Mucosa of descending colon (tissue), 3 donors: ENCODE results near the gene SP5. TPM values are rescaled to one million over a fixed set of nuclear protein-coding genes. Genes with fewer than 3 reads are reported as not detected.
"Not testable (repeated sequence)": the region's sequence is repeated elsewhere in the genome, so short reads cannot be mapped to it uniquely, and the experiment has no call there.

Experiments used
- ATAC-seq: fragments of 200-7000 bp; cut with Tn5 transposase; one replicate; pipeline ENCODE4 v1.9.1; 2020; ENCODE audit warnings: mild to moderate bottlenecking, moderate library complexity
- DNase-seq, 3 donors: peaks; one replicate each; pipeline ENCODE4 v3.0.0-alpha.2; 2020
- H3K36me3 ChIP-seq: fragments of 200-600 bp; one replicate; pipeline ENCODE4 v1.8.0; 2021; ENCODE audit warnings: low read depth, mild to moderate bottlenecking
- H3K4me1 ChIP-seq: fragments of 200-600 bp; one replicate; pipeline ENCODE4 v1.8.0; 2021; ENCODE audit warnings: low read depth, mild to moderate bottlenecking
- H3K4me3 ChIP-seq: fragments of 200-600 bp; one replicate; pipeline ENCODE4 v1.8.0; 2021; ENCODE audit warnings: mild to moderate bottlenecking
- H3K9me3 ChIP-seq: fragments of 200-600 bp; one replicate; pipeline ENCODE4 v1.8.0; 2021; ENCODE audit warnings: mild to moderate bottlenecking
- intact Hi-C, 2 donors: fragments of 100-400 bp; cut with DNase I in 1 of 2; cut with micrococcal nuclease in 1 of 2; formaldehyde crosslinking; loops; one replicate each; pipeline versions ENCODE4 v1.11.0 to v1.11.1; 2022; cut with DNase I, micrococcal nuclease
- total RNA-seq, 3 donors: library from RNA; stranded (reverse); fragmentation: NEBNext Ultra II Directional in 2 of 3; extraction: Animal tissue kit (Norgen Biotek cat#: 25700) in 2 of 3; gene quantifications; one replicate each; pipeline versions ENCODE4 v1.2.1 to v1.2.4, GENCODE V29; 2021 to 2023
- TF ChIP-seq, protein P1 (sequence below): fragments of 200-600 bp; IDR thresholded peaks from one replicate; pipeline ENCODE4 v1.8.0; 2022; ENCODE audit warnings: antibody characterized with exemption, mild to moderate bottlenecking
- donor health status: DM: no; HTN: no; CAD: no; lungs with moderate emphysema.
- donor health status: DM: no; HTN: no; CAD: no.
- donor health status: DM: no; HTN: yes; CAD: no.

Gene SP5
- total RNA-seq, 3 donors from 2014 or later: 2.1 to 4.8 (median 2.3) TPM

DNA sequence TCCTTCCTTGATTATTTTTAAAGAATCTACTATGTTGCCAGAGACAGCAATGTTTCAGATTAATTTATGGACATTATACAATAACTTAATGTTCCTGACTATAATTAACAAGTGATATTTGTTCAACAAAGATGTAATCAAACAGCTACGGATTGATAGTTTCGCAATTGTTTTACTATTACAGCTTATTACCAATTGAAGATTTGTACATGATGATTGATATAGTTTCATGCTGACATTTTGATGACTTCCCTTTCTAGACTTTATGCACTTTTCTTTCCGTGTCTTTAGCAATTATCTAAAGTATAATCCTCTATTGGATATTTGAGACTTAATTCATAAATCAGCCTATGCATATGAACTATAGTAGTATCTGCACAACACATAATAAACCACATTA lies 6.5 kb downstream of the SP5 start:
- Histone ChIP-seq H3K4me1 (peaks cover 4% of the 10 kb centered on the region), H3K36me3 (no peaks in the 10 kb centered on the region), H3K4me3 (no peak overlapping the region), H3K9me3 (no peaks in the 10 kb centered on the region)
- intact Hi-C loops: no loop called here
- TF ChIP-seq, protein P1, sequence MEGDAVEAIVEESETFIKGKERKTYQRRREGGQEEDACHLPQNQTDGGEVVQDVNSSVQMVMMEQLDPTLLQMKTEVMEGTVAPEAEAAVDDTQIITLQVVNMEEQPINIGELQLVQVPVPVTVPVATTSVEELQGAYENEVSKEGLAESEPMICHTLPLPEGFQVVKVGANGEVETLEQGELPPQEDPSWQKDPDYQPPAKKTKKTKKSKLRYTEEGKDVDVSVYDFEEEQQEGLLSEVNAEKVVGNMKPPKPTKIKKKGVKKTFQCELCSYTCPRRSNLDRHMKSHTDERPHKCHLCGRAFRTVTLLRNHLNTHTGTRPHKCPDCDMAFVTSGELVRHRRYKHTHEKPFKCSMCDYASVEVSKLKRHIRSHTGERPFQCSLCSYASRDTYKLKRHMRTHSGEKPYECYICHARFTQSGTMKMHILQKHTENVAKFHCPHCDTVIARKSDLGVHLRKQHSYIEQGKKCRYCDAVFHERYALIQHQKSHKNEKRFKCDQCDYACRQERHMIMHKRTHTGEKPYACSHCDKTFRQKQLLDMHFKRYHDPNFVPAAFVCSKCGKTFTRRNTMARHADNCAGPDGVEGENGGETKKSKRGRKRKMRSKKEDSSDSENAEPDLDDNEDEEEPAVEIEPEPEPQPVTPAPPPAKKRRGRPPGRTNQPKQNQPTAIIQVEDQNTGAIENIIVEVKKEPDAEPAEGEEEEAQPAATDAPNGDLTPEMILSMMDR: no peak
- DNase-seq (no peak), ATAC-seq (no peak)

DNA sequence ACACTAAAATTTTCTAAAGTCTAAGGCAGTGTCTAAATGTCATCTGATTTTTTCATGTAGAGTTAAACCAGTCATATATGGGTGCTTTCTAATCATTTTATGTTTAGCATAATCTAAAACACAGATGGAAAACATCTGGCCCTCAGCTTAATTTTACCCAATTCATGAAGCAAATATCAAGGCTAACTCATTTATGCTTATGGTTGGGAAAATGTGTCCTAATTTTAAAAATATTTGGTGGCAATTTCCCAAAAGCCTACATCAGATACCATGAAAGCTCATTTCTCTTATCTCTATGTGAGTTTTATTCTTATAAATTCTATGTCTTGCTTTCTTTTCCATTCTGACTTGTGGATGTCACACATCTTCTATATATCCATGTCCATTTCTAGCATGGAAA lies 7.2 kb downstream of the SP5 start:
- TF ChIP-seq, protein P1: no peak
- intact Hi-C loops: no loop called here
- Histone ChIP-seq H3K4me1 (no peaks in the 10 kb centered on the region), H3K9me3 (no peaks in the 10 kb centered on the region), H3K36me3 (no peaks in the 10 kb centered on the region), H3K4me3 (no peak overlapping the region)
- DNase-seq: no peak
- ATAC-seq: no peak

- intact Hi-C loops: no loop called here
- no peaks in the 10 kb centered on the region for H3K4me1 ChIP-seq
- no peak for DNase-seq
- no peak for ATAC-seq
- H3K36me3 ChIP-seq: no peaks in the 10 kb centered on the region
- TF ChIP-seq, protein P1: no peak
- no peaks in the 10 kb centered on the region for H3K9me3 ChIP-seq
- no peak overlapping the region for H3K4me3 ChIP-seq
These were observed 8.4 kb downstream of the SP5 start for GRCh38 chr2:170723446-170723958.

DNA sequence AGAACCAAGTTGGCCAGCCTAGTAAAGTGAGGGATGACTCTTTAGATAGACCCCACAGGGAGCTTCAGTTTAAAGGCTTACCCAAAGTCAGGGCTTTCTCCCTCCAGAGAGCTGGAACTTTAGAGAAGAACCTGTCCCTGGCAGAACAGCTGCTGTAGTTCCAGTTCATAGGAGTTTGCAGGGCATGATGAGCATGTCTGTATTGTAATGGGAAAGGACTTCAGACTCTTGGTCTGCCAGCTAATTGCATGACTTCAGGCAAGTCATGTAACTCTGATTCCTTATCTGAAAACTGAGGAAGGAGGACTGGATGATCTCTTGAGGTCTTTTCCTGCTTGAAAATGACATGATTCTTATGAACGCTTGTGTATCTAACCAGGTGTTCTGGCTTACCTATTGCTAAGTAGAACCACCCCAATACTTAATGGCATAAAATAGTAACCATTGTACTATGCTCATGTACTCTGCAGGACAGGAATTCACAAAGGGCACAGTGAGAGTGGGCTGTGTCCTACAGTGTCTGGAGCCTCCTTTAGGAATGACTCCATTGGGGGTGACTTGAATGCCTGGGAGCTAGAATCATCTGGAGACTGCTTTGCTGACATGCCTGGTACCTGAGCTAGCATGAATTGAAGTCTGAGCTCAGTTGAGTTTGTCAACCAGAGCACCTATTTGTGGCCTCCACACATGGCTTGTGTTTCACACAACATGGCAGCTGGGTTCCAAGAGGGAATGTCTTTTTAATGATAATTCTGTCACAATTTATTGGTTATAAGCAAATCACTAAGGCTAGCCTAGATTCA lies 18.9 kb downstream of the SP5 start:
- TF ChIP-seq, protein P1: no peak
- no peaks in the 10 kb centered on the region for H3K9me3 ChIP-seq
- ATAC-seq: no peak
- no peak overlapping the region for H3K4me3 ChIP-seq
- H3K36me3 ChIP-seq: no peaks in the 10 kb centered on the region
- H3K4me1 ChIP-seq: no peaks in the 10 kb centered on the region
- DNase-seq: no peak
- intact Hi-C loops: no loop called here

DNA sequence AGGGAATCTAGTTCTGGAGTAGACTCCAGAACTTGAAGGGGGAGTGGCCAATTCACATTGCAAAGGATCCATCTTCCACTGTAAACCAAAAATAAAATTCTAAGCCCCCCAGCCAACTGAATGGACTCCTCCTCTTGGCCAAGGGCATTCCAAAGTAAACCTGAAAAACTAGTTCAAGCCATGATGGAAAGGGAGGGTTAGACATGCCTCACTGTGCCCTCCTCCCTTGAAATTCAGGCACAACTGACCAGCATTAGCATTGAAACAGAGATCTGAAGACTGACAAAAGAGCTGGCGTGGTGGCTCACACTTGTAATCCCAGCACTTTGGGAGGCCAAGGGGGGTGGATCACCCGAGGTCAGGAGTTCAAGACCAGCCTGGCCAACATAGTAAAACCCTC lies 19.5 kb downstream of the SP5 start:
- not testable (repeated sequence) for ATAC-seq

DNA sequence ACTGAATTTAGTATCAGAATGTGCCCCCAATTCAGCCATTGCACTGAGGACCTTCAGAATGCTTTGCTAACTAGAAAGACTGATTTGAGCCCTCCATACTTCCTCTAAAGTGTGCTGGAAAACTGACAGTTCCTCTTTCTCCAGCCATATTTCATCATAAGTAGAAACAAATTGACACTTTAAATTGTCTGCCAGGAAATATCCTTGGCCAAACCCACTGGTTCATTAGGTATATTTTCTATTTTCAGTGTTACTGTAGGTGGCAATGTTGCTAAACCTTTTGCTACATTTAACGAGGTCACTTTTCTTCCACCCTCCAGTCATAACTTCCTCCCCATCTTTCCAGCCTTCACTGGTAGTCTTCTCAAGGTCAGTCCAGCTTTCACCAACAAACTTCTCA lies 21.5 kb downstream of the SP5 start:
- no peaks in the 10 kb centered on the region for H3K9me3 ChIP-seq
- DNase-seq: no peak
- no peaks in the 10 kb centered on the region for H3K36me3 ChIP-seq
- TF ChIP-seq, protein P1: no peak
- intact Hi-C loops: no loop called here
- H3K4me3 ChIP-seq: no peak overlapping the region
- no peak for ATAC-seq
- no peaks in the 10 kb centered on the region for H3K4me1 ChIP-seq

More for the DNA sequence above, 19.5 kb downstream of the SP5 start:
- H3K4me3 ChIP-seq, intact Hi-C loops, H3K4me1 ChIP-seq, DNase-seq, H3K9me3 ChIP-seq, H3K36me3 ChIP-seq: not testable (repeated sequence)
